ENCODE data around the gene CTCF.

DNA sequence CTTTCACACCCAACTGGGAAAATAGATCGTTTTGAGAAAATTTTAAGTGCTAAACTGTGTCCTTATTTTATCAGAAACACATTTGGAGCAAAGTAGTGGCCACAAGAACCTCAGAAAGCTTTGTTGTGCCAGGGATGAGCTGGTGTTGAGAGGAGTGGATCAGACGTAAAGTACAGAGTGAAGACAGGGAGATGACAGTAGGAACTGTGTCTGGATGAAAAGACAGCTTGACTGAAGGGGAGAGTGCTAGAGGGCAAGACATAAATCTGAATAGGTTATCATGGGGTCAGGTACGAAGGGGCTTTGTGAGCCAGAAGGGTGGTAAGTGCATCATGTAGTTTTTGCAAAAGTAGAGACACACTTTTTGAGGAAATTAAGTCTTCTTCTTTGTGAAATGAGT lies 43.3 kb downstream of the CTCF start:
- TF ChIP-seq CTCF (conservative IDR thresholded peaks at IDR 0.05; ENCODE audit: low read length) (no peak), EZH2phosphoT487 (IDR thresholded peaks at IDR 0.05; ENCODE audit: borderline replicate concordance) (no peak)
